GM18858 (cell line): Measurements from ENCODE around the gene DZIP1L.
"Not testable (repeated sequence)": the region's sequence is repeated elsewhere in the genome, so short reads cannot be mapped to it uniquely, and the experiment has no call there.

ENCODE experiments used
- ATAC-seq: cut with Tn5 transposase; IDR thresholded peaks from one replicate; pipeline ENCODE4 v1.9.1; 2021; ENCODE audit not compliant: unreplicated experiment

The DZIP1L gene

DNA sequence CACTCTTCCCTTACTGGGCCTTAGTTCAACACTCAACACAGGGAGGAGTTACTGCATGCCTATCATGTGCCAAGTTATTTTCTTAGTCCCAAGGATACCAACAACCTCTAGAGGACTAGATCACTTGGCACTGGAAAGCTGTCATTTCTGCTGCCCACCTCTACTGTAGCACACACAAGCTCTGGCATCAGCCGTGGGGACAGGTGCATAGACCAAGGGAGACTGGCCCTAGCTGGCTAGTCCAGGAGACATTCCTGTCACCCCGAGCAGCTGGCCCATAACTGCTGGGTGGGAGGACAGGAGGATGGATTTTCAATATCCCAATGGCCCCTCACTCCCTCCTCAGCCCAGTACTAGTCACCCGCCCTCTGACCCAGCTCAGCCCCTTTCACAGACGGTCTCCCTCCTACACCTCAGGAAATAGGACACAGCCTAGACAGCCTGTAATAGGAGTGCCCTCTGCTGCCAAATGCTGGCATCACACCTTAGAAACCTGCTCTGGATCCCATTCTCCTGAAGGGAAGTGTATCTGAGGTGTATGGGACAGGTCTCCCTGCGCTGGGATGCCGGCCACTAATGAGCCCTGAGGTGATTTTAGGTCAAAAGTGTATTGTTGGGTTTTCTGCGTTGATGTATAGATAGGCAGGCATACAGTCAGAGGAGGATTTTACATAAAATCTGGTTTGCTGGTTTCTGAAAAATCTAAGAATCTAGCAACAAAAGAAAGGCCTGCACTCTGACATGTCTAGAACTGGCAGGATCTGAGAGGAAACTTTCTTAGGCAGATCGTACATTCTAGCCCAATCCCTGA lies 3.4 kb upstream of the DZIP1L start:
- no peak for ATAC-seq

DNA sequence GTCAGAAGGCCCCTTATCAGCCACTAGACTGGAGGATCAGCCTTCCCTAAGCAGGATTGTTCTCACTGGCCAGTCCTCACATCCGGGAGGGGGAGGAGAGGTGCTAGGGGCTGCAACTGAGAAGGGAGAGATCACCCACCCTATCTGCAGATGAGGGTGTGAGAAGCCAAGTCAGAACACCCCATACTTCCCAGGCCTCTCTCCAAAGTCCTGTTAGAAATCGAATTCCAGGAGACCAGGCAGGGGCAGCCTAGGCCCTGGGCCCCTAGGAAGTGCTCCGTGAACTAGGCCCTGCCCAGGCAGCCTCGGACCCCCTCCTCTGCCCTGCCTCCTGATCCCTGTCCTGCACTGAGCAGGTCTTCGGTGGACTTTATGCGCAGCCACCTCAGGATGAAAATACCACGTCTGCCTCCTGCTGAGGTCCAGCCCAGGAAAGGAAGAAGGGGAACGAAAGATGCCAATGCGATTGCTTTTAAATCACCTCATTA lies 933 bp downstream of the DZIP1L start:
- no peak for ATAC-seq

DNA sequence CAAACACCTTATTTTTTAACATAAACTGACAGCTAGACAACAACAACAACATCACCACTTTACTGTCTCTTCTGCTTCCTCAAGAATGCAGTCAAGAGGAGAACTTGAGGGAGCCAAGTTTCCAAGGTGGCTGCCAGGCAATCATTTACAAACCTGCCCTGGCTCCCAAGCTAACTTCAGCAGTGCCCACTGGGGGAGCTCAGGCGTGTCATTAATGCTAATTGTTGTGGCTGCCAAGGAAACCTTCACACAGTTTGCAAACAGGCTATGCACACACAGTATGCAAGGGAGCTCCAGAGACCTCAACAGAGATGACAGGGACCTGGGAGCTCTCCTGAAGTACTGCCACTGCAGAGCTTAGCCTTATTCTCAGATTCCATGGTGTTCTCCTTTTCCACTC lies 2.1 kb downstream of the DZIP1L start:
- no peak for ATAC-seq

DNA sequence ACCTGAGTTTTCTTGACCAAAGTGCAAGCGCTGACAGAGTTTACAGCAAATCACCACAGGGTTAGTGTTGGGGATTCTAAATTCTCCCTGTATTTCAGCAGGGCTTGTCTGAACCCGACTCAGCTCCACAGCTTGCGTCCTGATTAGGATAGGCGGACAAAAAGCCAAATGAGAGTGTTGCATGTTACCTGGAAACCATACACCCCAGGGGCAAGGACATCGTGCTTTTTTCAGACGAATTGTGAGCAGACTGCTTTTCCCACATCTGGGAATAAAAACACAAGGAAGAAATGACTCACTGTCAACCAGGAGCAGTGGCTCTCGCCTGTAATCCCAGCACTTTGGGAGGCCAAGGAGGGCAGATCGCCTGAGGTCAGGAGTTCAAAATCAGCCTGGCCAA lies 3.0 kb downstream of the DZIP1L start:
- no peak for ATAC-seq

DNA sequence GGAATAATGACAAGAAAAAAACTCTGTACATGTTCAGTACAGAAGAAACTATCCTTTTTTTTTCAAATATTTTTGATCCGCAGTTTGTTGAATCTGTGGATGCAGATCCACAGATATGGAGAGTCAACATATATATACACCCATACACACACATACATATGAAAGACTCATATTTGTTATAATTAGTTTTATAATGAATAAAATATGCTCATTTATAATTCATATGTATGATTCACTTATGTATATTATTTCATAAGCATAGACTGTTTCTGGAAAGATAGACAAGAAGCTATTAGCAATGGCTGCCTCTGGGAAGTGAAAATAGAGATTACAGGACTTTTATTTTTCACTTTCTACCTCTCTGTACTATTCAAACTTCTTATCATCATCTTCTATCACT lies 9.8 kb downstream of the DZIP1L start:
- no peak for ATAC-seq

DNA sequence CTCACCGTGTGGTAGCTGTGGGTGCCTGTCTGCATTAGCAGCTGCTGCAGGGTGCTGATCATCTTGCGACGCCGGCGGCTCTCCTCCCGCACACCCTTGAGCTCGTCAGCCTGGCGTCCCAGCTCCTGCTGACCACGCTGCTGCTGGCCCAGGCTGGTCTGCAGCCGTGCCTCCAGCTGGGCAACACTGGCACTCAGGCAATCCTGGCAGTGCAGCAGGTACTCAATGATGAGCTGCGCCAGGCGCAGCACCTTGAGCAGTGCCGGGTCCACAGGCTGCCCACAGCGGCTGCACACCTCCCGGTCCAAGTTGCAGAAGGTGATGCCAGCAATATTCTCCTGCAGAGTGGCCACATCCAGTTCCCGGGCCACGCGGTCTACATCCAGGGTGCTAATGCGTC lies 11.9 kb downstream of the DZIP1L start:
- ATAC-seq, result no peak

DNA sequence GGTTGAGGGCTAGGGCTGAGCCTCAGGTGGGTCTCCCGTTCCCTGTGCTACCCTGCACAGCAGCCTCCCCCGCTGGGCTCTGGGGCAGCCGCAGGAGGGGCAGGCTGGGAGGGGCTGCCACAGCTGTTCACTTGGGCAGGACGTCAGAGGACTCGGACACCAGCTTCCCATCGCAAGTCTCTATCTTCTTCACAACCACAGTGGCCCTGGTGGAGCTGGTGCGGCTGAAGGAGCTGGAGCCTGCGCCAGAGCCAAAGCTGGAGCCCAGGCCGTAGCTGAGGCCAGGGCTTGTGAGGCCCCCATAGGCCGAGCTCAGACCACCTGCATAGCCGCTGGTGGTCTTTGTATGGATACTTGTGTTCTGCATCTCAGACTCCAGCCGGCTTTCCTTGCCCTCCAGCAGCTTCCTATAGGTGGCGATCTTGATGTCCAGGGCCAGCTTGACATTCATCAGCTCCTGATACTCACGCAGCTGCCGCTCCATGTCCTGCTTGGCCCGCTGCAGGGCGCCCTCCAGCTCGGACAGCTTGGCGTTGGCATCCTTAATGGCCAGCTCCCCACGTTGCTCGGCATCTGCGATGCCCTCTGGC lies 14.0 kb downstream of the DZIP1L start:
- ATAC-seq, result not testable (repeated sequence)

DNA sequence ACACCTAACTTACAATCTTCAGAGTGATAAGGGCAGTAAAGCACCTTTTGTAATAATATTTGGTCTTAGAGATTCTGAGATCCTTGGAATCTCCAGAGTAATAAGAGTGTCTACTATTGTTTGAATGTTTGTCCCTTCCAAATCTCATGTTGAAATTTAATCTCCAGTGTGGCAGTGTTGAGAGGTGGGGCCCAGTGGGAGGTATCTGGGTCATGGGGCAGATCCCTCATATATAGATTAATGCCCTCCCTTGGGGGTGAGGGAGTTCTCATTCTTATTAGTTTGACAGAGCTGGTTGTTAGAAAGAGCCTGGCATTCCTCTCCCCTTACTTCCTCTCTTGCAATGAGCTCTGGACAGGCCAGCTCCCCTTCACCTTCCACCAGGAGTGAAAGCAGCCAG lies 16.0 kb downstream of the DZIP1L start:
- ATAC-seq, result no peak

DNA sequence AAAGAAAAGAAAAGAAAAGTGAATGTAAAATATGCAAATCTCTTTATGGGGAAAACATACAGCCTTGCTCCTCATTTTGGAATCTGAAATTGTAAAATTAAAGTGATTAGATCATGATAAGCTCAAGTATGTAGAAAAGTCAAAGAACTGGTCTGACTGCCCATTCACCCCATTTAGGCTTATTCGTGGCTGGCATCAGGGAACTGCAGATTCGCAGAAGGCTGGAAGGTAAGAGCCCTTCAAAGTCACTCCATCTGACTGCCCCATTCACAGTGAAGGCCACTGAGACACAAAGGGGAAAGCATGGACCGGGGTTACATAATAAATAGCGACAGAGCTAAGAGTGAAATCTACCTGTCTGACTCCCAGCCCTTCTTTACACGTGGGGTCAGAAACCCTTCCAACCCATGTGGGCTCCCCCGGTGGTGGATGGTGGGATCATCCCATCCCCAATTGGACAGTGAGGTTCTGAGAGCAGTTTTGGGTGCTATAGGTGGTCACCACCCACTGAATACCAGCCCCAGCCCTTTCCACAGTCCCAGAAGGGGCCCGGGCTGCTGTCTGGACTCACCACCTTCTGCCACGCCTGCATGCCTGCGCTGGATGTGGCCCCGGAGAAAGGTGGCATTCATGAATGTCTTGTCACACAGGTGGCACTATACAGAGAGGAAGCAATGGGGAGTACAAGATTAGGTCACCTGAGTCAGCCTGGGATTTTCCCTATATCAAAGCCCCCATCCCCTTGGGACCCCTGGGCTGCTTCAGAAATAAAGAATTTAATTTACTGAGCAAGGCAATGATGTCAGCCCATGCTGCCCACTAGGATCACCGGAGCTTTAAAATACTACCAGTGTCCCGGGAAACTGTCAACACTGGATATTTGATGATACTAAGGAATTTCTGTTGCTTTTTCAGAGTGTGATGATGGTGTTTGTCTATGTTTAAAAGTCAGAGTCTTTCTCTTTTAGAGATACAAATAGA lies 17.9 kb downstream of the DZIP1L start:
- ATAC-seq, result no peak

DNA sequence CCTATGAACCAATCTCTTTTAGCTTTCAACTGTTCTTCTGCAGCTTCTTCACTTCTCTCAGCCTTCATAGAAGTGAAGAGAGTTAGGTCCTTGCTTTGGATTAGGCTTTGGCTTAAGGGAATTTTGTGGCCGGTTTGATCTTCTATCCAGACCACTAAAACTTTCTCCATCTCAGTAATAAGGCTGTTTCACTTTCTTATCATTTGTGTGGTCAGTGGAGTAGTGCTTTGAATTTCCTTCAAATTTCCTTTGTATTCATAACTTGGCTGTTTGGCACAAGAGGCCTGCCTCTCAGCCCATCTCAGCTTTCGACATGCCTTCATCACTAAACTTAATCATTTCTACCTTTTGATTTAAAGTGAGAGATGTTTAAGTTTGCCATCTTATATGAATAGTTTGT lies 21.7 kb downstream of the DZIP1L start:
- ATAC-seq, result no peak

DNA sequence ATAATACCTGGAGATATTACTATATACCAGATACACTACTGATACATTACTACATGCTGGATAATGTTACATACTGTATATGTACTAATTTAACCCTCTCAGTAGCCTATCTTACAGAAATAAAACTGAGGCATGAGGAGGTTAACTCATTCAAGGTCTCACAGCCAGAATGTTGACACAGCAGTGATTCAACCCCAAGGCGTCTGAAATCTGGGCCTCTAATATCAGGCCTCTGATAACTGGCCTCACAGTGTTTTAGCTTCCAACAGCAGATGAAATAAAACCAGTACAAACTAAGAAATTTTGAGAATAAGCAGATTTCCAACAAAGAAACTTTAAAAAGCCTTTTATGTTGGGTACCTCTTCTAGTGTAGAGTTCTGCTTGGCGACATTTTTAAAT lies 23.4 kb downstream of the DZIP1L start:
- no peak for ATAC-seq

DNA sequence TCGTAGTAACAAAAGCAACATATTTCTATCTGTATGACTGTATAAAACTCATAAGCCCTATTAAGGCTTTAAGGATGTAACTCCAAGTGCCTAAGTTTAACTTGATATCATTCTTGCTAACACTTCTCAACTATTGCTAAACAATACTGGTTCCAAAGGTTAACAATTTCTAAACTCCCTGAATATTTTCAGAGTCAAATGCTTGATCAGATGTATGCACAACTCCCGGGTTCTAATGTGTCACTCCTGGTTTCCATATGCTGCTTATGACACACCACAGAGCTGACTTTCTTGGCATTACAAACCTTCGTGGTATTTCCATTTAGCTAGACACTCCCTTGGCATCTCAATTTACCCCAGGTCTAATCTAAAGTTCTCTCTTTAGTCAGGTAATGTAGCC lies 26.3 kb downstream of the DZIP1L start:
- ATAC-seq, result no peak

DNA sequence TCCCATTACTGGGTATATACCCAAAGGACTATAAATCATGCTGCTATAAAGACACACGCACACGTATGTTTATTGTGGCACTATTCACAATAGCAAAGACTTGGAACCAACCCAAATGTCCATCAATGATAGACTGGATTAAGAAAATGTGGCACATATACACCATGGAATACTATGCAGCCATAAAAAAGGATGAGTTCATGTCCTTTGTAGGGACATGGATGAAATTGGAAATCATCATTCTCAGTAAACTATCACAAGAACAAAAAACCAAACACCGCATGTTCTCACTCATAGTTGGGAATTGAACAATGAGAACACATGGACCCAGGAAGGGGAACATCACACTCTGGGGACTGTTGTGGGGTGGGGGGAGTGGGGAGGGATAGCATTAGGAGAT lies 29.7 kb downstream of the DZIP1L start:
- ATAC-seq, result not testable (repeated sequence)

DNA sequence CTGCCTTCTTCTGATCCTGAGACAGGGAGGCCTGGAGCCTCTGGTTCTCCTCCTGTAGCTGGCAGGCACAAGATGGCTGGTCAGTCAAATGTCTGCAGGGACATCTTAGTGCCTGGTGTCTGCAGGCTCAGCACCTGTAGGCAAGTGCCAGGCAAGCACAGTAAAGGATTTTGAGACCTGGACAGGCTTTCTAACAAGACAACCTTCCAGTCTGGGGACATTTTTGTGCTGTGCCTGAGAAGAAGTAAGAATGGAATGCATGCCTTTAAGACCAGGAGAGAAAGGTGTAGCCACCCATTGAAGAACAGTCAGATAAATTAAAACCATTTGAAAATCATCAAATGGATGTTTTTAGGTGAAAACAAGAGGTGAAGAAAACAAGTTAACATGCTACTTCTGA lies 31.2 kb downstream of the DZIP1L start:
- ATAC-seq, result no peak

DNA sequence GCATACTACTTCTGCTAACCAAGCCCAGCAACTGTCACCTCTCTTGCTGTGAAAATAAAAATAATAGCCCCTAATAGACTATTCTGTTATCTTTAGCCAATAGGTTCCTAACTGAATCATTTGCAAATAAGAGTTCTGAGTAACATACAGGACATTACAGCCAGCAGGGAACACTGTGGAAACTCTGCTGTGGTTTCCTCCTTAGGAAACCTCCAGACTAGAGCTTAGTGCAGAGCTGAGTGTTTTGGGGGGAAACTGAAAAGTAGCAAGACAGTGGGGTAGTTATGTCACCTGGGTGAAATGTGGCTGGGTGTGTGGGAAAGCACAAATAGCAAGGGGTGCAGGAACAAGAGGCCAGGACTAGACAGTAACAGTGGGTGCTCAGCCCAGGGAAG lies 32.4 kb downstream of the DZIP1L start:
- ATAC-seq, result peak; percentile 10

DNA sequence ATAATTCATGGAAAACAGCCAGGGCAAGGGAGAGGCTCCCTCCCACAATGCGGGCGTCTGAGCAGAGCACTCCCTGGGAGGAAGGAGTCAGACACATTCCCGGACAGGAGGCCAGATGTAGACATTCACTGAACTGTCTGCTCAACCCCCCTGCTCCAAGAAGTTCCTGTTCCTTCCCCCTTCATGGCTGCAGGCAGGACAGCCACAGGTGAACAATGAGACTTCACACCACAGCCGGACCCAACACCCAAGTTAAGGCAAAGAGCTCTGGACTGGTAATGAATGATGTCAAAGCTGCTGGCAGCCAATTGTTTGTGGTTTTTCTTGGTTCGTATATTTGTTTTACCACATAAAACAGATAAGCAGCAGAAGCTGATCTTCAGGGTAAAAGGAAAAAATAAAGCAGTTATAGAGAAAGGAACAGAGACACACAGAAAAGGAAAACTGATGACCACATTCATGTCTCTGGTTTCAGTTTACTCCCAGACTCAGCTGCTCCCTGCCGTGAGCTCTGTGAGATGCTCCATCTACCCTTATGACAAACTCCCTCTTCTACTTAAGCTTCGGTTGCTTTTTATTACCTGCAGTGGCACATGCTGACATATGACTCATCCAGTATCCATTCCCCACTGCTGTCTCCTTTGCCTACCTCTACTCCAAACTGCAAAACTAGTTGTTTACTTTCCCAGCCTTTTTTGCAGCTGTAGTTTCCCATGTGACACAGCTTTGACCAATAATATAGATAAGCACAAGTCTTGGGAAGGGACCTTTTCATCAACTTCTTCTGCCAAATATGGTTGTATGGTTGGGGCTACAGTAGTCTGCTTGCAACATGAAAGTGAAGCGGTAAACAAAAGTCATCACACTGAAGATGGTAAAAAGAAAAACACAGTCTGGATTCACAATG lies 33.1 kb downstream of the DZIP1L start:
- ATAC-seq, result peak; percentile 68

DNA sequence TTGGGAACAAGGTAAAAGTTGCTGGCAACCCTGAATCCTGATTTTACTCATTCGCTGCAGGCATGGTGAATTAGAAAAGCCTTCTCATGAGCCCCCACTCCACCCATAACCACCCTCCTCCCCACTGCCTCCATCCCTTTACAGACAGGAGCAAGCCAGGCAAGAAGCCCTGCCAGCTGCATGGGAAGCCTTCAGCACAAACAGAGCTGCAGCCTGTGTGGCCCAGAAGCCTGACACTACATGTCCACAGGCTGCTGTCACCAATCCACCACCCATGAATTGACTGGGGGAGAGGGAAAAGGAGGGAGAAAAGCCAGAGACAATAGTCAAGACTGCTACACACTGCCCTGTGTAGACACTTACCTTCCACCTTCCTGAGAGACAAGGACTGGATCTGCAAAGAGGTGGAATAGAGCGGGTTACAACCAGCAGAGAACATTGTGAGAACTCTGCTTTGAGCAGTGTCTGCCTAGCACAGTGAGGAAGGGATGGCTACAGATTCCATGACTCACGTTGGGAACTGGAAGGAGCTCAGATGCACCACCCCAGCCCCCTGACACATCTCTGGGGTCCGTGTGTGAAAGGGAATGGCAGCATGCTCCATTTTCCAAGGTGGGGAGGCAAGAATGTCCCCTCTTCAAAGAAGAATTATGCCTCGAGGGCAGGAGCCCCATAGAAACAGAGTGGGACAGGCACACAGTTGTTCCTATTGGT lies 33.9 kb downstream of the DZIP1L start:
- ATAC-seq, result no peak

DNA sequence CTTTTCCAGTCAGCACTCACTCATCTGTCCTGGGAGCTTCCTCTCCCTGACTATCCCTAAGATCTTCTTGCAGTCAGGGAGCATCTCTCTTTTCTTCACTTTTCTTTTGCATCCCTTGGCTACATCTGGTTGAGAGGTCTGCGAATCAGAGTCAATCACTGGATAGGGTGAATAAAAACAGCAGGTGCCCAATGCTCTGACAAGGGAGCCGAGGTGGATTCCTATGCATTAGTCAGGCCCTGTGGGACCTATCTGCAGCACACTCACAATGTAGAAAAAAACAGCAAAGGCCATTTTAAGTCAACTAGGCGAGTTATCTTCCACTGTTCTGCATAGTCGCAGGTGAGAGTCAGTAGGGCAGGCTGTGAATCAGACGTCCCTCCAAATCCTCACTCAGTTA lies 35.5 kb downstream of the DZIP1L start:
- no peak for ATAC-seq

DNA sequence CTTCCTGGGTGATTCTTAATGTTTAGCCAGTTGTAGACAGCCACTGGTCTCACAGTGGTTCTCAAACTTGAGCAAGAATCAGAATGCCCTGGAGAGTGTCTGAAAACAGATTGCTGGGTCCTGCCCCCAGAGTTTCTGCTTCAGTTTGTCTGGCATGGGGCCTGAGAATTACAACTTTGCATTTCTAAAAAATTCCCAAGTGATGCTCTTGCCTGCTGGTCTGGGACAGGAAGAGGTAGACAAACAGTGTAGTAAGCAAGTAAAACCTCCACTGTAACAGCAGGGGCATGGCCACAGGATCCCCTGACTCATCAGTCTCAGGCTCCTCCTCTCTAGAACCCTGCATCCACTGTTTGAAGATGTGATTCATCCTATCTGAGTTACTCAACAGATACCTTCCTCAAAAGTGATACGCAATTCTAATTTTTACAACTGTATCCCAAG lies 36.5 kb downstream of the DZIP1L start:
- ATAC-seq, result no peak

DNA sequence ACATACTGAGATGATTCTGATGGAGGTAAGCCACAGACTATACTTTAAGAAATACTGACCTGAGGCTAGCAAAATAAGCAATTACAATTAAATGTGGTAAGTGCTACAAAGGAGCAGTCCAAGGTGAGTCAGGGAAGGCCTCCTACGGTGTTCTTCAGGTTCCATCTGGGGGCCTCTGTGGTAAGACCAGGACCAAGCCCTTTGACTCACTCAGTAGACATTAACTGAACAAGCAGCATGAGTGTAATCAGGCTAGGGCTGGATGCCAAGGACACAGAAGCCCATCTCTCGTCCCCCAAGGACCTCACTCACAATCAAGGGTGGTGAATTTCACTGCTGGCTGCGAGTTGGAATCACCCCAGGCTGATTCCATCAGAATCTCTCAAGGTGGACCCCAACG lies 37.3 kb downstream of the DZIP1L start:
- no peak for ATAC-seq
